ENCODE results near the gene GGT6. TPM values are rescaled to one million over a fixed set of nuclear protein-coding genes. Genes with fewer than 3 reads are reported as not detected.

The GGT6 gene
- total RNA-seq, 6 experiments from 2014 or later: not detected

GRCh38 chr17:4562015-4562969 lies 1.9 kb upstream of the GGT6 start:
- no peaks in the 10 kb centered on the region for H3K9me3 Mint-ChIP-seq

GRCh38 chr17:4560837-4561256 lies 470 bp upstream of the GGT6 start:
- H3K9me3 Mint-ChIP-seq: no peaks in the 10 kb centered on the region
- TF ChIP-seq CTCF (IDR thresholded peaks at IDR 0.05): no peak; the same call in 1 of the 2 replicates
- H3K36me3 Mint-ChIP-seq (ENCODE audit: low read depth): no peaks in the 10 kb centered on the region
- H3K4me3 Mint-ChIP-seq: no peak overlapping the region
- peaks cover 7% of the 10 kb centered on the region for H3K27me3 Mint-ChIP-seq (ENCODE audit: insufficient read depth)
- DNase-seq: no peak
- H3K4me1 Mint-ChIP-seq (ENCODE audit: low read depth): peaks cover 24% of the 10 kb centered on the region
- no peak overlapping the region for H3K27ac Mint-ChIP-seq

More at GRCh38 chr17:4562015-4562969, 1.9 kb upstream of the GGT6 start:
- Mint-ChIP-seq H3K27me3 (ENCODE audit: insufficient read depth) (peaks cover 7% of the 10 kb centered on the region), H3K36me3 (ENCODE audit: low read depth) (no peaks in the 10 kb centered on the region), H3K27ac (no peak overlapping the region), H3K4me1 (ENCODE audit: low read depth) (peaks cover 20% of the 10 kb centered on the region), H3K4me3 (peak overlapping the region; percentile 47)
- no peak for TF ChIP-seq CTCF (IDR thresholded peaks at IDR 0.05)
- no peak for DNase-seq

- H3K27me3 Mint-ChIP-seq (ENCODE audit: insufficient read depth): peaks cover 7% of the 10 kb centered on the region
- H3K4me1 Mint-ChIP-seq (ENCODE audit: low read depth): peaks cover 23% of the 10 kb centered on the region
- H3K9me3 Mint-ChIP-seq: no peaks in the 10 kb centered on the region
- H3K4me3 Mint-ChIP-seq: no peak overlapping the region
- no peak overlapping the region for H3K27ac Mint-ChIP-seq
- DNase-seq: no peak
- H3K36me3 Mint-ChIP-seq (ENCODE audit: low read depth): no peaks in the 10 kb centered on the region
- no peak for TF ChIP-seq CTCF (IDR thresholded peaks at IDR 0.05)
These were observed 411 bp downstream of the GGT6 start for GRCh38 chr17:4559966-4560365.

GRCh38 chr17:4559139-4559791 lies 1.1 kb downstream of the GGT6 start:
- no peak overlapping the region for H3K4me3 Mint-ChIP-seq
- H3K27me3 Mint-ChIP-seq (ENCODE audit: insufficient read depth): peaks cover 7% of the 10 kb centered on the region
- H3K4me1 Mint-ChIP-seq (ENCODE audit: low read depth): peaks cover 26% of the 10 kb centered on the region
- TF ChIP-seq CTCF (IDR thresholded peaks at IDR 0.05): no peak
- H3K27ac Mint-ChIP-seq: no peak overlapping the region
- no peak for DNase-seq
- H3K9me3 Mint-ChIP-seq: no peaks in the 10 kb centered on the region
- H3K36me3 Mint-ChIP-seq (ENCODE audit: low read depth): peaks cover 6% of the 10 kb centered on the region

- no peak for DNase-seq
- TF ChIP-seq CTCF (IDR thresholded peaks at IDR 0.05): no peak
- H3K4me3 Mint-ChIP-seq: no peak overlapping the region
- H3K4me1 Mint-ChIP-seq (ENCODE audit: low read depth): peaks cover 34% of the 10 kb centered on the region
- no peaks in the 10 kb centered on the region for H3K9me3 Mint-ChIP-seq
- H3K36me3 Mint-ChIP-seq (ENCODE audit: low read depth): peaks cover 14% of the 10 kb centered on the region
- no peak overlapping the region for H3K27ac Mint-ChIP-seq
- peaks cover 7% of the 10 kb centered on the region for H3K27me3 Mint-ChIP-seq (ENCODE audit: insufficient read depth)
These were observed 1.9 kb downstream of the GGT6 start for GRCh38 chr17:4558347-4558971.
